HCT116 (cell line): ENCODE results near the gene FKBP14. TPM values are rescaled to one million over a fixed set of nuclear protein-coding genes. Genes with fewer than 3 reads are reported as not detected.

Experiments used
- ATAC-seq: fragments of 200-7000 bp; cut with Tn5 transposase; 2 replicates; pipeline ENCODE4 v1.9.1; 2020; ENCODE audit warnings: mild to moderate bottlenecking, moderate library complexity
- BruUV-seq: library from RNA; stranded (reverse); fragments of 400-500 nt; replicated peaks from 2 replicates; lab custom pipeline; 2021; lab: Mats Ljungman, UMichigan
- CTCF ChIA-PET: fragments of 300-600 bp; sonication (Branson Sonifier 250); formaldehyde crosslinking; loops from one replicate; lab custom pipeline; 2021; ENCODE audit warnings: antibody characterized with exemption; lab: Charles Lee
- POLR2A ChIA-PET: fragments of 300-600, 350-600 bp; sonication (Branson Sonifier 250); formaldehyde crosslinking; loops from one replicate; lab custom pipeline; 2021; ENCODE audit warnings: antibody characterized with exemption; lab: Charles Lee
- RAD21 ChIA-PET, 2 experiments: fragments of 300-600 bp; sonication (Branson Sonifier 250); formaldehyde crosslinking; loops; one replicate each; lab custom pipeline; 2023; ENCODE audit warnings: low total read pairs in 2 of 2; ENCODE audit not compliant: uncharacterized antibody in 2 of 2, unreplicated experiment in 2 of 2, low non-redundant PET in 1 of 2; lab: Charles Lee
- DNase-seq: peaks from one replicate; pipeline ENCODE4 v3.0.0-alpha.2; 2010; ENCODE audit warnings: low read depth, low spot score
- H2AFZ ChIP-seq: fragments of 200-600 bp; shearing (Covaris generic), sonication (generic); 2 replicates; pipeline ENCODE4 v1.6.1; 2017; ENCODE audit warnings: low read depth, mixed run types, mixed read lengths, antibody characterized with exemption, low read length; ENCODE audit not compliant: poor library complexity, severe bottlenecking
- H3K27ac ChIP-seq: 2 replicates; pipeline ENCODE4 v1.5.1; 2012; ENCODE audit warnings: low read depth, low read length
- H3K27me3 ChIP-seq: fragments of 200-600 bp; sonication (generic); 2 replicates; pipeline ENCODE4 v1.6.1; 2016; ENCODE audit warnings: mixed run types, low read length, mixed read lengths; ENCODE audit not compliant: insufficient read depth
- H3K36me3 ChIP-seq, 2 experiments: fragments of 200-500 bp in 1 of 2; fragments of 200-600 bp in 1 of 2; sonication (Bioruptor generic) in 1 of 2; sonication (generic) in 1 of 2; 2 replicates each; pipeline versions ENCODE4 v1.5.1 to v1.6.1; 2014 to 2016; ENCODE audit warnings: low read length in 2 of 2, inconsistent platforms in 1 of 2, mixed read lengths in 1 of 2, mixed run types in 1 of 2; ENCODE audit not compliant: insufficient read depth in 2 of 2, control insufficient read depth in 1 of 2
- H3K4me1 ChIP-seq, 2 experiments: fragments of 200-600 bp in 1 of 2; sonication (generic) in 1 of 2; 2 replicates each; pipeline versions ENCODE4 v1.5.1 to v1.6.1; 2012 to 2017; ENCODE audit warnings: low read length in 2 of 2, inconsistent platforms in 1 of 2, mild to moderate bottlenecking in 1 of 2, mixed read lengths in 1 of 2, mixed run types in 1 of 2, moderate library complexity in 1 of 2; ENCODE audit not compliant: insufficient read depth in 2 of 2, control insufficient read depth in 1 of 2
- H3K4me2 ChIP-seq: fragments of 200-600 bp; sonication (generic); 2 replicates; pipeline ENCODE4 v1.6.1; 2017; ENCODE audit warnings: mixed run types, low read length, mixed read lengths
- H3K4me3 ChIP-seq, 2 experiments: fragments of 200-600 bp in 1 of 2; sonication (generic) in 1 of 2; replicated peaks in 1 of 2; 2 replicates each; pipeline ENCODE4 v1.5.1; 2011 to 2016; ENCODE audit warnings: low read length in 2 of 2, control low read depth in 1 of 2, low read depth in 1 of 2, mild to moderate bottlenecking in 1 of 2, mixed read lengths in 1 of 2, mixed run types in 1 of 2
- H3K79me2 ChIP-seq: fragments of 200-600 bp; sonication (generic); 2 replicates; pipeline ENCODE4 v1.6.1; 2017; ENCODE audit warnings: mild to moderate bottlenecking, mixed run types, low read length, moderate library complexity, mixed read lengths; ENCODE audit not compliant: insufficient read depth
- H3K9ac ChIP-seq: fragments of 200-600 bp; sonication (generic); 2 replicates; pipeline ENCODE4 v1.6.1; 2016; ENCODE audit warnings: low read length, mixed read lengths
- H3K9me2 ChIP-seq: fragments of 200-600 bp; sonication (generic), shearing (Covaris generic); 2 replicates; pipeline ENCODE4 v1.6.1; 2017; ENCODE audit warnings: mixed run types, mild to moderate bottlenecking, moderate library complexity; ENCODE audit not compliant: insufficient read depth
- H3K9me3 ChIP-seq, 2 experiments: fragments of 200-500 bp in 1 of 2; fragments of 200-600 bp in 1 of 2; sonication (Bioruptor generic) in 1 of 2; sonication (generic) in 1 of 2; 2 replicates each; pipeline ENCODE4 v1.6.1; 2014 to 2017; ENCODE audit warnings: low read length in 2 of 2, mixed read lengths in 2 of 2, inconsistent platforms in 1 of 2, low read depth in 1 of 2, mild to moderate bottlenecking in 1 of 2, mixed run types in 1 of 2, moderate library complexity in 1 of 2; ENCODE audit not compliant: control insufficient read depth in 1 of 2, insufficient read depth in 1 of 2
- H4K20me1 ChIP-seq: fragments of 200-600 bp; sonication (generic), shearing (Covaris generic); 2 replicates; pipeline ENCODE4 v1.6.1; 2017; ENCODE audit warnings: mixed run types, mild to moderate bottlenecking, moderate library complexity; ENCODE audit not compliant: insufficient read depth
- CEBPB ChIP-seq: IDR thresholded peaks from 2 replicates; pipeline ENCODE4 v1.6.1; 2012; ENCODE audit warnings: low read depth
- ELF1 ChIP-seq: IDR thresholded peaks from 2 replicates; pipeline ENCODE4 v1.6.1; 2012; ENCODE audit warnings: low read depth, borderline replicate concordance
- EZH2 ChIP-seq: fragments of 200-600 bp; sonication (generic); IDR thresholded peaks from 2 replicates; pipeline ENCODE4 v1.6.1; 2017; ENCODE audit warnings: antibody characterized with exemption, mixed run types
- JUND ChIP-seq: IDR thresholded peaks from 2 replicates; pipeline ENCODE4 v1.6.1; 2012
- POLR2A ChIP-seq: IDR thresholded peaks from 2 replicates; pipeline ENCODE4 v1.7.0; 2011; ENCODE audit warnings: borderline replicate concordance; ENCODE audit not compliant: insufficient read depth, insufficient read length; ENCODE audit errors: extremely low read depth
- POLR2AphosphoS5 ChIP-seq: IDR thresholded peaks from 2 replicates; pipeline ENCODE4 v1.6.1; 2011; ENCODE audit warnings: mild to moderate bottlenecking, low read depth, low read length, moderate library complexity
- RAD21 ChIP-seq: IDR thresholded peaks from 2 replicates; pipeline ENCODE4 v1.6.1; 2012; ENCODE audit warnings: low read depth, mild to moderate bottlenecking
- SIN3A ChIP-seq: IDR thresholded peaks from 2 replicates; pipeline ENCODE4 v1.6.1; 2012; ENCODE audit warnings: low read depth
- TCF7L2 ChIP-seq: IDR thresholded peaks from 2 replicates; pipeline ENCODE4 v1.7.0; 2011; ENCODE audit warnings: borderline replicate concordance, inconsistent platforms; ENCODE audit not compliant: insufficient read depth, insufficient read length; ENCODE audit errors: extremely low read depth
- YY1 ChIP-seq: IDR thresholded peaks from 2 replicates; pipeline ENCODE4 v1.6.1; 2011; ENCODE audit warnings: low read length, low read depth, moderate library complexity, mild to moderate bottlenecking; ENCODE audit not compliant: insufficient replicate concordance; ENCODE audit errors: extremely low read depth
- ZFX ChIP-seq: fragments of 450-650 bp; IDR thresholded peaks from 2 replicates; pipeline ENCODE4 v1.6.1; 2017
- intact Hi-C: fragments of 100-400 bp; cut with micrococcal nuclease; formaldehyde crosslinking; loops from 2 replicates; pipeline ENCODE4 v1.10.0; 2022
- total RNA-seq: library from RNA; stranded (reverse); gene quantifications from one replicate; pipeline ENCODE4 v1.2.1, GENCODE V29; 2021; ENCODE audit not compliant: unreplicated experiment
- TF ChIP-seq, protein P1 (sequence below): IDR thresholded peaks from 2 replicates; pipeline ENCODE4 v1.6.1; 2012; ENCODE audit warnings: low read depth
- TF ChIP-seq, protein P2 (sequence below): IDR thresholded peaks from 2 replicates; pipeline ENCODE4 v1.6.1; 2012
- TF ChIP-seq, protein P3 (sequence below): IDR thresholded peaks from 2 replicates; pipeline ENCODE4 v1.6.1; 2011; ENCODE audit warnings: mild to moderate bottlenecking, low read length, moderate library complexity; ENCODE audit not compliant: insufficient replicate concordance; ENCODE audit errors: extremely low read depth

The FKBP14 gene
- total RNA-seq, 1 experiment from 2014 or later: 13.6 TPM

DNA sequence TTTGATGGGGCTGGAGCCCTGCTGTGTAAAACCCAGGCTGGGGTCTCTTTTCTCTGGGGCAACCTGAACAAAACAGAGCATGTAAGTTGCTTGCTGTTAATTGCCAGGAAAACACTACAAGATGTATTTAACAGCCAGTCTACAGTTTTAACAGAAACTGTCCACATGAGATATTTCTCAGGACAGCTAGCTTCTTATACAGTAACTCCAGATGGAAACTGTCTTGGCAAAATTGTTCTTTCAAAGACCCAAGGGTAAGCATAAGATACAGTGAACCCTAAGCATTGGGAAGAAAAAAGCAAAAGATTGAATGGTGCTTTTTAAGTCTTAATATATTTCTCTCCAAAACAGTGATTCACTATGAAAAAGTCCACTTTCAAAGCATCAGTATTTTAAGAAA is 8.1 kb downstream of the FKBP14 start:
- H3K36me3 ChIP-seq: peaks cover 10% of the 10 kb centered on the region in 2 experiments; a peak in 2 of 4 replicates
- H4K20me1 ChIP-seq: no peaks in the 10 kb centered on the region
- TF ChIP-seq EZH2 (no peak), POLR2AphosphoS5 (no peak), ZFX (no peak), YY1 (no peak), RAD21 (no peak), JUND (no peak)
- TF ChIP-seq, all 23 proteins: peak for 0
- Histone ChIP-seq H2AFZ (no peak overlapping the region), H3K9me2 (no peaks in the 10 kb centered on the region), H3K27ac (no peak overlapping the region), H3K27me3 (no peaks in the 10 kb centered on the region), H3K4me1 (no peaks in the 10 kb centered on the region), H3K79me2 (peaks cover 6% of the 10 kb centered on the region), H3K4me3 (no peak overlapping the region), H3K4me2 (no peak overlapping the region), H3K9me3 (no peaks in the 10 kb centered on the region), H3K9ac (no peak overlapping the region)
- POLR2A ChIA-PET: no interaction called here
- no peak for ATAC-seq
- DNase-seq: no peak
- intact Hi-C loops: no loop called here
- BruUV-seq: no TSS peak
- CTCF ChIA-PET: no interaction called here
- RAD21 ChIA-PET: no interaction called here

DNA sequence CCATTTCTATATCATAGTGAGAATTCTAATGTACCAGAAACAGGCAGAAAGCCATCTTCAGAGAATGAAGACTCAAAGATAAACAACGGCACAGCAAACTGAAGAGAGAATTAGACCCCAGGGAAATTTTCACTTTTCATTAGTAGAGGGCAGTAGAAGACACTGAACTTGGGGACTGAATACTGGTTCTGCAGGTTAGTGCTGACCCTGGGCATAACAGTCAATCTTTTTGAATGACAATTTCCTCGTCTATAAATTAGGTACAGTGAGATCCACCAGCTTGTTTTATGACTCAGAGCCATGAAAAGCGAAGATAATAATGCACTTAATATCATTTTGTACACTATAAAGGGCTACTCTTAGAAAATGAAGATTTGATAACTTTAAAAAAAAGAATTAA is 13.7 kb downstream of the FKBP14 start:
- H4K20me1 ChIP-seq: no peaks in the 10 kb centered on the region
- H3K9ac ChIP-seq: no peak overlapping the region
- no peak for ATAC-seq
- H3K27me3 ChIP-seq: no peaks in the 10 kb centered on the region
- DNase-seq: no peak
- TF ChIP-seq POLR2A: no peak
- TF ChIP-seq EZH2: no peak
- no peak for TF ChIP-seq POLR2AphosphoS5
- TF ChIP-seq ELF1: no peak
- no peak for TF ChIP-seq CEBPB
- TF ChIP-seq, protein P1, sequence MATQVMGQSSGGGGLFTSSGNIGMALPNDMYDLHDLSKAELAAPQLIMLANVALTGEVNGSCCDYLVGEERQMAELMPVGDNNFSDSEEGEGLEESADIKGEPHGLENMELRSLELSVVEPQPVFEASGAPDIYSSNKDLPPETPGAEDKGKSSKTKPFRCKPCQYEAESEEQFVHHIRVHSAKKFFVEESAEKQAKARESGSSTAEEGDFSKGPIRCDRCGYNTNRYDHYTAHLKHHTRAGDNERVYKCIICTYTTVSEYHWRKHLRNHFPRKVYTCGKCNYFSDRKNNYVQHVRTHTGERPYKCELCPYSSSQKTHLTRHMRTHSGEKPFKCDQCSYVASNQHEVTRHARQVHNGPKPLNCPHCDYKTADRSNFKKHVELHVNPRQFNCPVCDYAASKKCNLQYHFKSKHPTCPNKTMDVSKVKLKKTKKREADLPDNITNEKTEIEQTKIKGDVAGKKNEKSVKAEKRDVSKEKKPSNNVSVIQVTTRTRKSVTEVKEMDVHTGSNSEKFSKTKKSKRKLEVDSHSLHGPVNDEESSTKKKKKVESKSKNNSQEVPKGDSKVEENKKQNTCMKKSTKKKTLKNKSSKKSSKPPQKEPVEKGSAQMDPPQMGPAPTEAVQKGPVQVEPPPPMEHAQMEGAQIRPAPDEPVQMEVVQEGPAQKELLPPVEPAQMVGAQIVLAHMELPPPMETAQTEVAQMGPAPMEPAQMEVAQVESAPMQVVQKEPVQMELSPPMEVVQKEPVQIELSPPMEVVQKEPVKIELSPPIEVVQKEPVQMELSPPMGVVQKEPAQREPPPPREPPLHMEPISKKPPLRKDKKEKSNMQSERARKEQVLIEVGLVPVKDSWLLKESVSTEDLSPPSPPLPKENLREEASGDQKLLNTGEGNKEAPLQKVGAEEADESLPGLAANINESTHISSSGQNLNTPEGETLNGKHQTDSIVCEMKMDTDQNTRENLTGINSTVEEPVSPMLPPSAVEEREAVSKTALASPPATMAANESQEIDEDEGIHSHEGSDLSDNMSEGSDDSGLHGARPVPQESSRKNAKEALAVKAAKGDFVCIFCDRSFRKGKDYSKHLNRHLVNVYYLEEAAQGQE: no peak
- TF ChIP-seq, protein P2, sequence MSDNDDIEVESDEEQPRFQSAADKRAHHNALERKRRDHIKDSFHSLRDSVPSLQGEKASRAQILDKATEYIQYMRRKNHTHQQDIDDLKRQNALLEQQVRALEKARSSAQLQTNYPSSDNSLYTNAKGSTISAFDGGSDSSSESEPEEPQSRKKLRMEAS: no peak
- TF ChIP-seq TCF7L2: no peak
- no peak for TF ChIP-seq YY1
- TF ChIP-seq, protein P3, sequence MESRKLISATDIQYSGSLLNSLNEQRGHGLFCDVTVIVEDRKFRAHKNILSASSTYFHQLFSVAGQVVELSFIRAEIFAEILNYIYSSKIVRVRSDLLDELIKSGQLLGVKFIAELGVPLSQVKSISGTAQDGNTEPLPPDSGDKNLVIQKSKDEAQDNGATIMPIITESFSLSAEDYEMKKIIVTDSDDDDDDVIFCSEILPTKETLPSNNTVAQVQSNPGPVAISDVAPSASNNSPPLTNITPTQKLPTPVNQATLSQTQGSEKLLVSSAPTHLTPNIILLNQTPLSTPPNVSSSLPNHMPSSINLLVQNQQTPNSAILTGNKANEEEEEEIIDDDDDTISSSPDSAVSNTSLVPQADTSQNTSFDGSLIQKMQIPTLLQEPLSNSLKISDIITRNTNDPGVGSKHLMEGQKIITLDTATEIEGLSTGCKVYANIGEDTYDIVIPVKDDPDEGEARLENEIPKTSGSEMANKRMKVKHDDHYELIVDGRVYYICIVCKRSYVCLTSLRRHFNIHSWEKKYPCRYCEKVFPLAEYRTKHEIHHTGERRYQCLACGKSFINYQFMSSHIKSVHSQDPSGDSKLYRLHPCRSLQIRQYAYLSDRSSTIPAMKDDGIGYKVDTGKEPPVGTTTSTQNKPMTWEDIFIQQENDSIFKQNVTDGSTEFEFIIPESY: no peak
- TF ChIP-seq RAD21: no peak
- no peak for TF ChIP-seq SIN3A
- no peak overlapping the region for H2AFZ ChIP-seq
- H3K9me2 ChIP-seq: no peaks in the 10 kb centered on the region
- POLR2A ChIA-PET: no interaction called here
- peaks cover 8 to 12% of the 10 kb centered on the region in 2 experiments; a peak in 2 of 4 replicates for H3K36me3 ChIP-seq
- CTCF ChIA-PET: no interaction called here
- H3K4me2 ChIP-seq: no peak overlapping the region
- RAD21 ChIA-PET: no interaction called here
- H3K27ac ChIP-seq: no peak overlapping the region
- no peaks in the 10 kb centered on the region for H3K4me1 ChIP-seq
- intact Hi-C loops: no loop called here
- H3K79me2 ChIP-seq: no peaks in the 10 kb centered on the region
- H3K4me3 ChIP-seq: no peak overlapping the region
- no TSS peak for BruUV-seq
- no peaks in the 10 kb centered on the region for H3K9me3 ChIP-seq
